Omental fat pad (tissue), 4 donors: Measurements from ENCODE around the gene DYTN. TPM values are rescaled to one million over a fixed set of nuclear protein-coding genes. Genes with fewer than 3 reads are reported as not detected.

Source experiments
- small RNA-seq: library from RNA; depleted of rRNA; stranded (forward); fragments of <200 nt; gene quantifications from one replicate; pipeline ENCODE3, GENCODE V24; 2016
- total RNA-seq, 4 donors: library from RNA; depleted of rRNA; stranded (reverse); fragments of >200 nt; gene quantifications; one replicate each; pipeline ENCODE4 v1.1.0, GENCODE V29; 2016

The DYTN gene
- total RNA-seq, 4 donors from 2014 or later = not detected

Small RNA genes lying within 50 kb of the gene (small RNA-seq; reads per million reads assigned to genes)
- gene RF00019 = not detected

Other genes starting within 250 kb of the DYTN start
- gene FAM237A, start 75.9 kb downstream of the DYTN start, total RNA-seq = not detected
- 1 to 10 TPM in 2 of 4 donors, under 1 TPM in 1, not detected in 1; 0.63 to 3.3 (median 1.2) TPM for gene MDH1B, start 46.9 kb upstream of the DYTN start, total RNA-seq
- 10 to 100 TPM; 27.8 to 51.3 (median 31.3) TPM for gene FASTKD2, start 47.2 kb upstream of the DYTN start, total RNA-seq
- 1 to 10 TPM in 1 of 4 donors, under 1 TPM in 2, not detected in 1; 0.48 to 2.0 (median 0.69) TPM for gene CPO, start 221.1 kb upstream of the DYTN start, total RNA-seq